ENCODE data around the gene EIF3M.
"Not testable (repeated sequence)": the region's sequence is repeated elsewhere in the genome, so short reads cannot be mapped to it uniquely, and the experiment has no call there.

EIF3M gene

GRCh38 chr11:32597921-32598320 is 14.3 kb downstream of the EIF3M start:
- no peak for DNase-seq

GRCh38 chr11:32602657-32603415 is 19.2 kb downstream of the EIF3M start:
- no peak for DNase-seq

- DNase-seq = no peak
Measured at GRCh38 chr11:32606220-32606619, 22.6 kb downstream of the EIF3M start.

GRCh38 chr11:32608826-32609225 is 25.2 kb downstream of the EIF3M start:
- DNase-seq = not testable (repeated sequence)

GRCh38 chr11:32610797-32611352 is 27.2 kb downstream of the EIF3M start:
- no peak for DNase-seq

- no peak for DNase-seq
Measured at GRCh38 chr11:32613500-32614151, 30.0 kb downstream of the EIF3M start.

GRCh38 chr11:32615422-32615821 is 31.8 kb downstream of the EIF3M start:
- DNase-seq = no peak

GRCh38 chr11:32616903-32617302 is 33.3 kb downstream of the EIF3M start:
- DNase-seq = no peak

- DNase-seq = no peak
Measured at GRCh38 chr11:32630844-32631243, 47.2 kb downstream of the EIF3M start.

GRCh38 chr11:32635819-32636218 is 52.2 kb downstream of the EIF3M start:
- no peak for DNase-seq

- DNase-seq = no peak
Measured at GRCh38 chr11:32641361-32641760, 57.7 kb downstream of the EIF3M start.

- no peak for DNase-seq
Measured at GRCh38 chr11:32643526-32643925, 59.9 kb downstream of the EIF3M start.
